SU-DHL-6 (cell line): ENCODE data around the gene CDK5R1.

Experiments used
- H2AFZ ChIP-seq: fragments of 200-600 bp; sonication (generic); 2 replicates; pipeline ENCODE4 v1.6.1; 2014; ENCODE audit warnings: low read depth, mild to moderate bottlenecking, moderate library complexity, mixed read lengths, antibody characterized with exemption, low read length; ENCODE audit not compliant: severe bottlenecking
- H3F3A ChIP-seq: fragments of 200-600 bp; shearing (Covaris generic); 2 replicates; pipeline ENCODE4 v1.6.0; 2016; ENCODE audit warnings: antibody characterized with exemption, mild to moderate bottlenecking; ENCODE audit not compliant: insufficient read depth
- H3K27ac ChIP-seq: fragments of 200-600 bp; sonication (generic); 2 replicates; pipeline ENCODE4 v1.5.1; 2016; ENCODE audit warnings: low read depth, mild to moderate bottlenecking, low read length, moderate library complexity, mixed read lengths
- H3K27me3 ChIP-seq: fragments of 200-600 bp; sonication (generic), shearing (Covaris generic); 2 replicates; pipeline ENCODE4 v1.6.0; 2014; ENCODE audit warnings: mild to moderate bottlenecking, low read length
- H3K36me3 ChIP-seq: fragments of 200-600 bp; sonication (generic); 2 replicates; pipeline ENCODE4 v1.6.1; 2014; ENCODE audit warnings: mild to moderate bottlenecking, low read length, mixed read lengths
- H3K4me2 ChIP-seq: fragments of 300-600, 200-600 bp; shearing (Covaris generic), sonication (generic); 2 replicates; pipeline ENCODE4 v1.6.0; 2014; ENCODE audit warnings: low read length, low read depth, mild to moderate bottlenecking; ENCODE audit not compliant: poor library complexity, severe bottlenecking
- H3K4me3 ChIP-seq: fragments of 200-600 bp; sonication (generic); 2 replicates; pipeline ENCODE4 v1.5.1; 2014; ENCODE audit warnings: antibody characterized with exemption, low read length, mild to moderate bottlenecking, mixed read lengths; ENCODE audit not compliant: insufficient read depth, poor library complexity, severe bottlenecking
- H3K79me2 ChIP-seq: fragments of 200-600 bp; sonication (generic); 2 replicates; pipeline ENCODE4 v1.6.1; 2014; ENCODE audit warnings: mild to moderate bottlenecking, low read length, moderate library complexity; ENCODE audit not compliant: insufficient read depth
- H3K9ac ChIP-seq: fragments of 200-600 bp; sonication (generic); 2 replicates; pipeline ENCODE4 v1.7.0; 2014; ENCODE audit warnings: mild to moderate bottlenecking, low read length
- H3K9me2 ChIP-seq: fragments of 200-600 bp; sonication (generic); replicated peaks from 2 replicates; pipeline ENCODE4 v1.6.1; 2014; ENCODE audit warnings: low read length; ENCODE audit not compliant: insufficient read depth
- H3K9me3 ChIP-seq: fragments of 200-600 bp; sonication (generic); 2 replicates; pipeline ENCODE4 v1.6.1; 2014; ENCODE audit warnings: low read length, mixed read lengths; ENCODE audit not compliant: insufficient read depth
- H4K20me1 ChIP-seq: fragments of 200-600 bp; sonication (generic); 2 replicates; pipeline ENCODE4 v1.6.1; 2014; ENCODE audit warnings: low read depth, mild to moderate bottlenecking, antibody characterized with exemption, low read length, moderate library complexity, mixed read lengths
- EZH2phosphoT487 ChIP-seq: fragments of 200-600 bp; sonication (generic), shearing (Covaris generic); conservative IDR thresholded peaks from 2 replicates; pipeline ENCODE4 v1.6.1; 2018; ENCODE audit warnings: mild to moderate bottlenecking, antibody characterized with exemption, low read length, moderate library complexity, mixed read lengths
- TF ChIP-seq, protein P1 (sequence below): fragments of 200-600 bp; sonication (generic); IDR thresholded peaks from one replicate; pipeline ENCODE4 v1.5.1; 2017; ENCODE audit warnings: antibody characterized with exemption, mild to moderate bottlenecking, low read length, moderate library complexity; ENCODE audit not compliant: insufficient read depth, poor library complexity, severe bottlenecking

The CDK5R1 gene

DNA sequence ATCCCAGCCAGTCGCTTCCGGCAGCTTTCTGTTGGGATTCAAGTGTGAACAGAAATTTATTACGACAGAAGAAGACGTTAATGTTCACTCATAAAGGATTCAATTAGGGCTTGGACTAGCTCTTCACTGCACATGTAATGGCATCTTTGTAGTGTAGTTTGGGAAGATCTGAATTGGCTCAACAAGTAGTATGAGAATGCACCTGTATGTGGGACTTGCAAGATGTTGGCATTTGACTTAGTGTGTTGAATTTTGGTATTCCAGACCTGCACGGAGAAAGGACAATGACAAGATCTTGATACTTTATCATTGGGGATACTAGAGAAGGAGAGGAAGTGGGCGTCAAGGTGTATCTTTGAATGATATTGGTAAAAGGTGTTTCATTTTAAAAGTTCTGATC is 41.3 kb upstream of the CDK5R1 start:
- no peaks in the 10 kb centered on the region for H3K27me3 ChIP-seq

DNA sequence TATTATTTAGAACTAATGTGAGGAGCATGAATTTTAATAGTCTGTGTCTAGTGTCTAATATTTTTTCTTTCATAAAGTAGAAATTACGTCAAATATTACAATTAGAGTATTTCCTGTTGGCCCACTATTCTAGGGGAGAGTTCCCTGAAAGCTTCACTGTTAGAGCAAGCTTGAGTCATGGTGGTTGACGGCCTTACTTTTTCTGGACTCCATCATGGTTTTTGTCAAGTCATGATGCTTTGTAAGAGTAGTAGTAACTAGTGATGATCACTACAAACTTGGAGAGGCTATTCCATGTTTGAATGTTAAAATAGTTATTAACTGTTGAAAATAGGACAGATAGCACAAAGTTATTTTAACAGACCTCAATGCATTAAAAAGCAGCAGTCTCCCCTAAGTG is 40.8 kb upstream of the CDK5R1 start:
- Histone ChIP-seq H3F3A (no peaks in the 10 kb centered on the region), H2AFZ (no peak overlapping the region), H3K9me2 (no peaks in the 10 kb centered on the region), H3K79me2 (peaks cover 63% of the 10 kb centered on the region), H3K4me2 (peak overlapping the region; percentile 78), H4K20me1 (peaks cover 6% of the 10 kb centered on the region; the same call in 1 of the 2 replicates), H3K9me3 (no peaks in the 10 kb centered on the region), H3K9ac (peak overlapping the region; percentile 99), H3K4me3 (peak overlapping the region; percentile 98), H3K27ac (no peak overlapping the region), H3K27me3 (no peaks in the 10 kb centered on the region), H3K36me3 (peaks cover 19% of the 10 kb centered on the region)
- TF ChIP-seq, protein P1, sequence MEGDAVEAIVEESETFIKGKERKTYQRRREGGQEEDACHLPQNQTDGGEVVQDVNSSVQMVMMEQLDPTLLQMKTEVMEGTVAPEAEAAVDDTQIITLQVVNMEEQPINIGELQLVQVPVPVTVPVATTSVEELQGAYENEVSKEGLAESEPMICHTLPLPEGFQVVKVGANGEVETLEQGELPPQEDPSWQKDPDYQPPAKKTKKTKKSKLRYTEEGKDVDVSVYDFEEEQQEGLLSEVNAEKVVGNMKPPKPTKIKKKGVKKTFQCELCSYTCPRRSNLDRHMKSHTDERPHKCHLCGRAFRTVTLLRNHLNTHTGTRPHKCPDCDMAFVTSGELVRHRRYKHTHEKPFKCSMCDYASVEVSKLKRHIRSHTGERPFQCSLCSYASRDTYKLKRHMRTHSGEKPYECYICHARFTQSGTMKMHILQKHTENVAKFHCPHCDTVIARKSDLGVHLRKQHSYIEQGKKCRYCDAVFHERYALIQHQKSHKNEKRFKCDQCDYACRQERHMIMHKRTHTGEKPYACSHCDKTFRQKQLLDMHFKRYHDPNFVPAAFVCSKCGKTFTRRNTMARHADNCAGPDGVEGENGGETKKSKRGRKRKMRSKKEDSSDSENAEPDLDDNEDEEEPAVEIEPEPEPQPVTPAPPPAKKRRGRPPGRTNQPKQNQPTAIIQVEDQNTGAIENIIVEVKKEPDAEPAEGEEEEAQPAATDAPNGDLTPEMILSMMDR, result no peak
- TF ChIP-seq EZH2phosphoT487, result no peak

More for the DNA sequence above, 41.3 kb upstream of the CDK5R1 start:
- Histone ChIP-seq H3K79me2 (peaks cover 61% of the 10 kb centered on the region), H3F3A (no peaks in the 10 kb centered on the region), H3K4me2 (peak overlapping the region; percentile 78), H3K9me3 (no peaks in the 10 kb centered on the region), H2AFZ (no peak overlapping the region), H3K4me3 (peak overlapping the region; percentile 98), H3K9ac (peak overlapping the region; percentile 99), H3K9me2 (no peaks in the 10 kb centered on the region), H4K20me1 (peaks cover 6% of the 10 kb centered on the region; the same call in 1 of the 2 replicates), H3K27ac (no peak overlapping the region), H3K36me3 (peaks cover 19% of the 10 kb centered on the region)
- TF ChIP-seq, protein P1, result no peak
- TF ChIP-seq EZH2phosphoT487, result no peak

DNA sequence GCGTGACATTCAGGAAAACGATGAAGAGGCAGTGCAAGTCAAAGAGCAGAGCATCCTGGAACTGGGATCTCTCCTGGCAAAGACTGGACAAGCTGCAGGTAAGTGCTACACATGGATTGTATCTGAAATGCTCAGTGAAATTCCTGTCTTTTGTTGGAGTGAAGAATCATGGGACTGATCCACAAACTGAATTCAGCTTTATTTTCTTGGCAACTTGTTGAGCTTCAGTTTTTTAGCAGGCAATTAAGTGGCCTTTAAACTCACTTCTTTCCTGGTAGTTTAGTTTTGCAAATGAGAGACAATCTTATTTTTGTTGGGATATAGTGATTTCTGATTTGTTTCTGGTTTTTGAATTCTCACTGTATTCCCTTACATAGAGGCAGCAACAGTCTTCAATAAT is 39.8 kb upstream of the CDK5R1 start:
- H3K4me2 ChIP-seq, result peak overlapping the region; percentile 78

More for the DNA sequence above, 39.8 kb upstream of the CDK5R1 start:
- 0 out of 2 replicates have a peak overlapping the region, but pooled peaks have one; percentile 99 for H3K9ac ChIP-seq
- no peak overlapping the region for H2AFZ ChIP-seq
- no peaks in the 10 kb centered on the region for H3F3A ChIP-seq
- peaks cover 24% of the 10 kb centered on the region for H3K36me3 ChIP-seq
- no peak overlapping the region for H3K27ac ChIP-seq
- no peak overlapping the region for H3K4me3 ChIP-seq
- no peaks in the 10 kb centered on the region for H3K9me2 ChIP-seq
- no peaks in the 10 kb centered on the region for H3K9me3 ChIP-seq
- peaks cover 63% of the 10 kb centered on the region for H3K79me2 ChIP-seq
- peaks cover 6% of the 10 kb centered on the region; the same call in 1 of the 2 replicates for H4K20me1 ChIP-seq
- TF ChIP-seq, protein P1, result no peak
- no peak for TF ChIP-seq EZH2phosphoT487
- no peaks in the 10 kb centered on the region for H3K27me3 ChIP-seq
